ENCODE results near the gene JMJD1C. TPM values are rescaled to one million over a fixed set of nuclear protein-coding genes. Genes with fewer than 3 reads are reported as not detected.

The JMJD1C gene
- total and polyA plus RNA-seq, 10 of the 15 experiments (the other 5 are each of a cell fraction or from before 2014, with no cell fraction given), result 31.2 to 83.3 (median 49.5) TPM

DNA sequence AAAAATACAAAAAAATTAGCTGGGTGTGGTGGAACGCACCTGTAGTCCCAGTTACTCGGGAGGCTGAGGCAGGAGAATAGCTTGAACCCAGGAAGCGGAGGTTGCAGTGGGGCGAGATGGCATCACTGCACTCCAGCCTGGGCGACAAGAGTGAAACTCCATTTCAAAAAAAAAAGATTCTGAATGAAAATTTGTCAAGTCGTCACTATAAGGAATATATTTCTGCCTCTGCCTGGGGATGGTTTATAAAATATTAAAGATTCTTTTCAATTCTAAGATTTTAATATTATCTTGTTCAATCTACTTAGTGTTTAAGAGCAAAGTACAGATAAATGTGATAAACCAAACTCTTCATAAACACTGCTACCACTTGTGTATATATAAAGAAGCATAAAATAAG, 185.4 kb downstream of the JMJD1C start:
- ChIA-PET CTCF (no interaction called here), SMC1A (ENCODE audit: uncharacterized antibody, unreplicated experiment) (no interaction called here), RAD21 (ENCODE audit: unreplicated experiment) (no interaction called here), POLR2A (interaction anchor here (1.4 kb wide), 1 partner anchor 12 kb away, joined by 3 read pairs; no protein-coding TSS in a partner anchor)
- no peak overlapping the region for H3K4me2 ChIP-seq (ENCODE audit: control insufficient read depth, insufficient read depth)
- in situ Hi-C loops (cut with MboI) (no loop called here), intact Hi-C loops (cut with micrococcal nuclease; ENCODE audit: unreplicated experiment) (no loop called here)
- no peaks in the 10 kb centered on the region for H3K27me3 ChIP-seq (replicated peaks in 1 of 2; ENCODE audit: control insufficient read depth in 2 of 2, insufficient read depth in 2 of 2, low read length in 1 of 2)
- no peaks in the 10 kb centered on the region for H4K20me1 ChIP-seq (ENCODE audit: control insufficient read depth, insufficient read depth)
- no TSS peak for BruUV-seq (replicated peaks)
- peaks cover 12% of the 10 kb centered on the region for H3K4me1 ChIP-seq (ENCODE audit: control insufficient read depth, insufficient read depth, low read length)
- no peak overlapping the region for H3K4me3 ChIP-seq
- no peak overlapping the region for H2AFZ ChIP-seq (ENCODE audit: control insufficient read depth, low read depth, low read length)
- H3K36me3 ChIP-seq (ENCODE audit: control insufficient read depth in 2 of 2, insufficient read depth in 2 of 2, low read length in 1 of 2), result no peaks in the 10 kb centered on the region; a peak in 1 of 4 replicates
- peaks cover 11% of the 10 kb centered on the region for H3K79me2 ChIP-seq (ENCODE audit: control insufficient read depth, insufficient read depth, low read length)
- no peak overlapping the region for H3K9ac ChIP-seq (ENCODE audit: control insufficient read depth, insufficient read depth, low read length)
- no peak overlapping the region for H3K27ac ChIP-seq (ENCODE audit: control insufficient read depth, insufficient read depth)
- ATAC-seq (no peak), DNase-seq (ENCODE audit: low read depth, low spot score) (no peak), FAIRE-seq (no peak)
- peaks cover 3% of the 10 kb centered on the region; the same call in 2 of the 3 replicates for H3K9me3 ChIP-seq (replicated peaks; ENCODE audit: control insufficient read depth, insufficient read depth, low read length)
- 100% methylated on average over 6 of the region's 6 CpGs for WGBS (ENCODE audit: insufficient coverage, insufficient replicate concordance, low lambda C conversion rate, missing lambda C conversion rate)
- TF ChIP-seq ZNF274 (IDR thresholded peaks at IDR 0.05; ENCODE audit: insufficient read depth, insufficient read length) (no peak), EP300 (IDR thresholded peaks at IDR 0.05; ENCODE audit: borderline replicate concordance in 1 of 2, control insufficient read depth in 1 of 2, low read depth in 2 of 2, low read length in 2 of 2) (no peak), BMI1 (IDR thresholded peaks at IDR 0.05; ENCODE audit: borderline replicate concordance) (no peak)

DNA sequence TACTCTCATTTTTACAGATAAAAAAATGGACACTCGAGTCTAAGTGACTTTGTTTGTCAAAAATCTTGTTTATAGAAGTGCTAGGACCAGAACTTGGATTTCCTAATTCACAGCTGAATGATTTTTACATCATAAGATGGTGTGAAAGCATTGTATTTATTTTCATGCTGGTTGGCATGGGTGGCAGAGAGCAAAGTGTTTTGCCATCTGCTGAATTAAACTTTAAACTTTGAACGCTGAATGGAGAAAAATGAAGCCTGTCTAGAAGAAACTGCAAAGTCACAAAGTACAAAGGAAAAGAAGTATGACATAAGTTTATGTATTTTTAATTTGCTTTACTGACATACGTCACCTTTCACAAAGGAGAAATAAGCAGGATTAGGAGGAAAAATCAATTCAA, 190.7 kb downstream of the JMJD1C start:
- ChIA-PET RAD21 (ENCODE audit: unreplicated experiment) (interaction anchor here (0.7 to 1.6 kb wide), 2 partner anchors 8 to 9 kb away, joined by 3 to 4 read pairs; no protein-coding TSS in a partner anchor), POLR2A (interaction anchor here (1.1 kb wide), 2 partner anchors 10 to 13 kb away, joined by 3 to 4 read pairs; no protein-coding TSS in a partner anchor), SMC1A (ENCODE audit: uncharacterized antibody, unreplicated experiment) (interaction anchor here (0.9 to 2.2 kb wide), 8 partner anchors 9 to 234 kb away, joined by 3 to 9 read pairs (median 3); no protein-coding TSS in a partner anchor), CTCF (interaction anchor here (0.9 to 1.0 kb wide), 2 partner anchors 8 to 11 kb away, joined by 4 to 5 read pairs; no protein-coding TSS in a partner anchor)
- H3K79me2 ChIP-seq (ENCODE audit: control insufficient read depth, insufficient read depth, low read length), result peaks cover 17% of the 10 kb centered on the region
- H3K4me1 ChIP-seq (ENCODE audit: control insufficient read depth, insufficient read depth, low read length), result peaks cover 12% of the 10 kb centered on the region
- H4K20me1 ChIP-seq (ENCODE audit: control insufficient read depth, insufficient read depth), result no peaks in the 10 kb centered on the region
- H3K9ac ChIP-seq (ENCODE audit: control insufficient read depth, insufficient read depth, low read length), result no peak overlapping the region
- no peak for DNase-seq (ENCODE audit: low read depth, low spot score)
- no peak for FAIRE-seq
- no peak overlapping the region for H3K27ac ChIP-seq (ENCODE audit: control insufficient read depth, insufficient read depth)
- H3K27me3 ChIP-seq (replicated peaks in 1 of 2; ENCODE audit: control insufficient read depth in 2 of 2, insufficient read depth in 2 of 2, low read length in 1 of 2), result no peaks in the 10 kb centered on the region
- in situ Hi-C loops (cut with MboI), result no loop called here
- intact Hi-C loops (cut with micrococcal nuclease; ENCODE audit: unreplicated experiment), result no loop called here
- no peak overlapping the region for H3K4me3 ChIP-seq
- 76% methylated on average over 3 of the region's 3 CpGs for WGBS (ENCODE audit: insufficient coverage, insufficient replicate concordance, low lambda C conversion rate, missing lambda C conversion rate)
- no peak for ATAC-seq
- H2AFZ ChIP-seq (ENCODE audit: control insufficient read depth, low read depth, low read length), result no peak overlapping the region
- no TSS peak for BruUV-seq (replicated peaks)
- H3K36me3 ChIP-seq (ENCODE audit: control insufficient read depth in 2 of 2, insufficient read depth in 2 of 2, low read length in 1 of 2), result no peaks in the 10 kb centered on the region
- no peaks in the 10 kb centered on the region for H3K9me3 ChIP-seq (replicated peaks; ENCODE audit: control insufficient read depth, insufficient read depth, low read length)
- H3K4me2 ChIP-seq (ENCODE audit: control insufficient read depth, insufficient read depth), result no peak overlapping the region
- TF ChIP-seq SP1 (IDR thresholded peaks at IDR 0.05; ENCODE audit: low read depth, low read length) (no peak), TARDBP (IDR thresholded peaks at IDR 0.05; ENCODE audit: borderline replicate concordance) (no peak), EZH2 (IDR thresholded peaks at IDR 0.05; ENCODE audit: borderline replicate concordance, control insufficient read depth, low read depth, low read length) (no peak), ZNF274 (IDR thresholded peaks at IDR 0.05; ENCODE audit: insufficient read depth, insufficient read length) (no peak), ATF7 (IDR thresholded peaks at IDR 0.05; ENCODE audit: low read depth) (no peak), CBFB (IDR thresholded peaks at IDR 0.05; ENCODE audit: low read depth) (no peak), ESRRA (IDR thresholded peaks at IDR 0.05; ENCODE audit: low read length) (no peak), SREBF2 (IDR thresholded peaks at IDR 0.05; ENCODE audit: low read length) (no peak), MEF2A (IDR thresholded peaks at IDR 0.05; ENCODE audit: insufficient read depth, low read depth, low read length) (no peak), MTA3 (IDR thresholded peaks at IDR 0.05; ENCODE audit: borderline replicate concordance, low read length) (no peak), YY1 (IDR thresholded peaks at IDR 0.05; ENCODE audit: low read depth, low read length) (no peak)
- TF ChIP-seq, protein P1, sequence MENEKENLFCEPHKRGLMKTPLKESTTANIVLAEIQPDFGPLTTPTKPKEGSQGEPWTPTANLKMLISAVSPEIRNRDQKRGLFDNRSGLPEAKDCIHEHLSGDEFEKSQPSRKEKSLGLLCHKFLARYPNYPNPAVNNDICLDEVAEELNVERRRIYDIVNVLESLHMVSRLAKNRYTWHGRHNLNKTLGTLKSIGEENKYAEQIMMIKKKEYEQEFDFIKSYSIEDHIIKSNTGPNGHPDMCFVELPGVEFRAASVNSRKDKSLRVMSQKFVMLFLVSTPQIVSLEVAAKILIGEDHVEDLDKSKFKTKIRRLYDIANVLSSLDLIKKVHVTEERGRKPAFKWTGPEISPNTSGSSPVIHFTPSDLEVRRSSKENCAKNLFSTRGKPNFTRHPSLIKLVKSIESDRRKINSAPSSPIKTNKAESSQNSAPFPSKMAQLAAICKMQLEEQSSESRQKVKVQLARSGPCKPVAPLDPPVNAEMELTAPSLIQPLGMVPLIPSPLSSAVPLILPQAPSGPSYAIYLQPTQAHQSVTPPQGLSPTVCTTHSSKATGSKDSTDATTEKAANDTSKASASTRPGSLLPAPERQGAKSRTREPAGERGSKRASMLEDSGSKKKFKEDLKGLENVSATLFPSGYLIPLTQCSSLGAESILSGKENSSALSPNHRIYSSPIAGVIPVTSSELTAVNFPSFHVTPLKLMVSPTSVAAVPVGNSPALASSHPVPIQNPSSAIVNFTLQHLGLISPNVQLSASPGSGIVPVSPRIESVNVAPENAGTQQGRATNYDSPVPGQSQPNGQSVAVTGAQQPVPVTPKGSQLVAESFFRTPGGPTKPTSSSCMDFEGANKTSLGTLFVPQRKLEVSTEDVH (IDR thresholded peaks at IDR 0.05; ENCODE audit: low read depth, partially characterized antibody), result no peak
- TF ChIP-seq, protein P2, sequence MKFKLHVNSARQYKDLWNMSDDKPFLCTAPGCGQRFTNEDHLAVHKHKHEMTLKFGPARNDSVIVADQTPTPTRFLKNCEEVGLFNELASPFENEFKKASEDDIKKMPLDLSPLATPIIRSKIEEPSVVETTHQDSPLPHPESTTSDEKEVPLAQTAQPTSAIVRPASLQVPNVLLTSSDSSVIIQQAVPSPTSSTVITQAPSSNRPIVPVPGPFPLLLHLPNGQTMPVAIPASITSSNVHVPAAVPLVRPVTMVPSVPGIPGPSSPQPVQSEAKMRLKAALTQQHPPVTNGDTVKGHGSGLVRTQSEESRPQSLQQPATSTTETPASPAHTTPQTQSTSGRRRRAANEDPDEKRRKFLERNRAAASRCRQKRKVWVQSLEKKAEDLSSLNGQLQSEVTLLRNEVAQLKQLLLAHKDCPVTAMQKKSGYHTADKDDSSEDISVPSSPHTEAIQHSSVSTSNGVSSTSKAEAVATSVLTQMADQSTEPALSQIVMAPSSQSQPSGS (IDR thresholded peaks at IDR 0.05; ENCODE audit: low read length), result no peak

Measured in GM12878 (cell line).